DMS53 (cell line): Measurements from ENCODE around the gene ARVCF.

Experiments used
- DNase-seq: peaks from one replicate; lab custom pipeline; 2025; lab: John Stamatoyannopoulos, UW

ARVCF gene

DNA sequence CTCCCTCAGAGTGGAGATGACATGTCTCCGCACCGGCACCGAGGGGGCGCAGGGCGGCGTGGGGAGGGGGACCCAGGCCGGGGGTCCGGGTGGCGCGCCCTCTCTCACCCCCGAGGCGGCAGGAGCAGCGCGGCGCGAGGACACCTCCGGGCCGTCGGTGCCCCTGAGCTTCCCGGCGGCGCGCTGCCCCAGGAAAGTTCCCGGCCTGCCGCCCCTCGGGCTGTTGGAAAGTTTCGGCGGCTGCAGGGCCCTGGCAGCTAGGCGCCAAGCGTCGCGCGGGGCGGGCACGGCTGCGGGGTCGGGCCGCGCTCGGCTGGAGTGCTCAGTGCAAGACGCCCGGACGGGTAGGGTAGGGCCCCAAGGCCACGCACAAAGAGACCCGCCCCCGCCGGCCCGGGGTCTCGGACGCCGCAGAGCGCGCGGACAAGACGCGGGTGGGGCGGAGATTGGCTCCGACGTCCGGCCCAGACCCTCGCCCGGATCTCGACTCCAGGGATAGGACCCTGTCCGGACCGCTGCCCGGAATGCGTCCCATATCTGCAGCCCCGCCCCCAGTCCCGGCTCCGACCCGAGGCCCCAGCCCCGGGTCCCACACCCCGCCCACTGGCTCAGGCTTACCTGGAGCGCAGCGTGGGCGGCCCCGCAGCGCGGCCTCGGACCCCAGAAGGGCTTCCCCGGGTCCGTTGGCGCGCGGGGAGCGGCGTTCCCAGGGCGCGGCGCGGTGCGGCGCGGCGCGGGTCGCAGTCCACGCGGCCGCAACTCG, 471 bp downstream of the ARVCF start:
- DNase-seq, result peak; percentile 54

GRCh38 chr22:20015187-20015625, 1.4 kb downstream of the ARVCF start:
- no peak for DNase-seq

DNA sequence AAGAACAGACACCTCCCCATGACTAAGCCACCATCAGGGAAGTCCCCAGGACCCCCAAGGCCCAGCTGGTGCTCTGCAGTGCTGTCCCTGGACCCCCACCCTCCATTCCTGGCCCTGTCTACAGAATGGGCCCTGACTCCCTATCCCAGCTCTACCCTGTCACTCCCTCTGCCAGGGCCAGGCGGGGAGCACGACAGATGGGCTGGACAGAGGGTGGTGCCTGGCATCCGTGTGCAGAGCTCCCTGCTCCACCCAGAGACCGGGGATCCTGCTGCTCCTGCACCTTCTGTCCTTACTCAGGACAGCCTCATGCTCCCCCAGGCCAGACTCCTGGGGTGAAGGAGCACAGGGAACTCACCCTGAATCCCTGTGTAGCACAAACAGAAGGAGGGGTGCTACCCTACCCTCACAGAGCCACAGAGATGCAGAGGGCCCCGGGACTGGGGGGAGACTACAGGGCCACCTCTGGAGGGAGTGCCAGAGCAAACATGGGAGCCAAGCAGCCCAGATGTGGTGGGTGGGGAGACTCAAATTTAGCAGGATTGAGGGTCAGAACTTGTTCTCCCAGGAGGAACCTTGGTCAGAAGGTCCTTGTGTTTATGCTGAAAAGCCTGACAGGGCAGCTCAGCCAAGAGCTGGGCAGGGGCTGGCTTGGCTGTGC, 2.0 kb downstream of the ARVCF start:
- DNase-seq, result no peak

- DNase-seq, result no peak
Observed at GRCh38 chr22:20013382-20013871, 3.2 kb downstream of the ARVCF start.

DNA sequence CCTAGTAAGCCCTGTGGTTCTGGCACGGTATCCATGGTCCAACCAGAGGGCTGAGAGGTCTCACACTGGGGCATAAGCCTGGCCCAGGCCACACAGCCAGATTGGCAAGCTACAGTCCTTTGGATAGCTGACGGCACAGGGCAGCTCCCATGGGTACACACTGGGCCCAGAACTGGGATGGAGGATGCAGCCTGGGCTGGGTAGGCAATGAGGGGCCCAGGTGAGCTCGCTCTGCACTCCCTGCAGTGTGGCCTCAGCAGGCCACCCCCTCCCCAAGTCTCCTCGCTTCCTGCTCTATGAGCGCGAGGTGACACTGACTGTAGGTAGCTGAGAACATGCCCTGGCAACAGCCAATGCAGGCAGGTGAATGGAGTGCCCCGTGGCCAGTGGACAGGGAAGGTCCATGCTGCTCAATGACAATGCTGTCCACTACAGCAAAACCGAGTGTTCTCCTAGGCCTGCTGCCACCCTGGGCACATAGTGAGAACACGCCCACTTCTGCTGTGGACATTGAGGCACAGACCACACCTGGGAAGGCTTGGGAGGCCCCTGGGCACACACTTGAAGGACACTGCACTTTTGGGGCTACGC, 3.8 kb downstream of the ARVCF start:
- DNase-seq, result no peak

GRCh38 chr22:20011993-20012740, 4.5 kb downstream of the ARVCF start:
- DNase-seq, result no peak

- no peak for DNase-seq
Observed at GRCh38 chr22:20011123-20011992, 5.3 kb downstream of the ARVCF start.

GRCh38 chr22:20010307-20011122, 6.1 kb downstream of the ARVCF start:
- DNase-seq, result no peak

- no peak for DNase-seq
Observed at GRCh38 chr22:20009582-20010306, 6.9 kb downstream of the ARVCF start.

GRCh38 chr22:20009018-20009491, 7.6 kb downstream of the ARVCF start:
- DNase-seq, result no peak

DNA sequence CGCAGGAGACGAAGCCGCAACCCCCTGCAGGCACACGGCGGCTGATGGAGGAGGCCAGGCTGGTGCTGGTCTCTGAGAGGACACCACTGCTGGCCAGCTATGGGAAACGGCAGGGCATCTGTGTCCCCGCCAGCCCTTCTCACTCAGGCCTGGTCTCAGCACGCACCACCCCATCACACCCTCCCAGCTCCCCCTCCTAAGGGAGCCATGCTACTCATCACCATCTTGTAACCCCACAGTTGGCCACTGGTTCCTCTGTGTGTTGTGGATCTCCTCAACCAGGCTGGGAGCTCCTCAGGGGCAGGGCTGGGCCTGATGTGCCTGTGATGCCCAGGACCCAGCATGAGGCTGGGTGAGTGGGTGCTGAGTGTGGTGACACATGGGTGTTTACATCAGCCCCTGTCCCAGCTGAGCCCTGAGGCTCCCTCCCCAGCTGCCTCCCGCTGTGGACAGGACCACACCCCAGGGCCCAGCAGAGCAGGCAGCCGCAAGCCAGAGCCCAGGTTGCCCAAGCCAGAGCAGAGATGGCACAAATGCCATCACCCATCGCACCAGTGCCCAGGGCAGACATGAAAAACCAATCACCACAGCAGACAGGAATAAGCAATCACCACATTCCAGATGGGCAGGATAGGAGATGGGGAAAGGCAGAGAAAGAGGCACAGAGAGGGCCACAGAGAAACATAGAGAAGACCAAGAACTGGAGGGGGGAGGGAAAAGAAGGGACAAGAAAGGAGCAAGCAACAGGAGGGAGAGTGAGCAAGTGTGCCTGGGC, 8.2 kb downstream of the ARVCF start:
- DNase-seq, result no peak

GRCh38 chr22:20004464-20004863, 12.2 kb downstream of the ARVCF start:
- no peak for DNase-seq

DNA sequence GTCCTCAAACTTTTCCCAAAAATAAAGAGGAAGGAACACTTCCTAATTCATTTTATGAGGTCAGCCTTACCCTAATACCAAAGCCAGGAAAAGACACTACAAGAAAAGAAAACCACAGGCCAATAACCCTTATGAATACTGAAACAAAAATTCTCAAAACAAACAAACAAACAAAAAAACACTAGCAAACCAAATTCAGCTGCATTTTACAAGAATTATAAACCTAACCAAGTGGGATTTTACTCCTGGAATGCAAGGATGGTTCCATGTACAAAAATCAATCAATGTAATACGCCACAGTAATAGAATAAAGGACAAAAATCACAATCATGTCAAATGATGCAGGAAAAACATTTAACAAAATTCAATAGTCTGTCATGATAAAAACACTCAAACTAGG, 13.3 kb downstream of the ARVCF start:
- DNase-seq, result no peak

- no peak for DNase-seq
Observed at GRCh38 chr22:20002636-20003035, 14.0 kb downstream of the ARVCF start.

DNA sequence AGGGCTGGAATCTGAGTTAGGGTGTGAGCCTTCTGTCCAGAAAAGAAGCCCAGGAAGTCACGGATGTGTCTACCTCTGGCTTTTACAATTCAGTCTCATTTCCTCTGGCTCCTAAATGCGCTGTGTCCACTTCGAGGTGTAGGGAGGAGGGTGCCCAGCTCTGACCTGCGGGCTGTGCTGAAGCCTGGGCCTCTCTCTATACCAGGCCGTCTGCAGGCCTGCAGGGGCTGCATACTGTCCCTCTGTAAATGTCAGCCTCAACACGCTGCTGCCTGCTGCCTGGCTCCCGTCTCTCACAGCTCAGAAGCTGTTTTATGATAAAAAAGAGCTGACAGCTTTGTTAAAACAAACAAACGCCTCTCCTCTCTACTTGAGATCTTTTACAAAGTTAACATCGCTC, 14.5 kb downstream of the ARVCF start:
- DNase-seq, result no peak

DNA sequence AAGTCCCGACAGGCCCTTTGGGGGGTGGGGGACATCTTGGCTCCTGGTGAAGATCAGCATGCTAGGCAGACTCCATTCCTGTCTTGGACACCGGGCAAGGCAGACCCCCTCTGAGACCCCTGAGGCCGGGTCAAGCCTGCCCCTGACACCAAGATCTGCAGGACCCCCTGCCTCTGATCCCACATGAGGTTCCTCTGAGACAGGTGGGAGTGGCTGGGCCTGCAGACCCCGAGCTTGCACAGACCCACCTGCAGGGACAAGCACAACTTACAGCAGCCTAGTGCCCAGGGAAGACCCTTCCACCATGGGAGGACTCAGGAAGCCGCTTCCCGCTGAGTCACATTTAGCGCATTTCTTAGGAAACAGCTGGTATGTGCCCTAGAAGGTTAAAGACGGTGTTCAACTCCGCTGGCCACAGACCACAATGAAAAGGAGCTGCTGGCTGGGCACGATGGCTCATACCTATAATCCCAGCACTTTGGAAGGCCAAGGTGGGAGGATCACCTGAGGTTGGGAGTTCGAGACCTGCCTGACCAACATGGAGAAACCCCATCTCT, 15.5 kb downstream of the ARVCF start:
- no peak for DNase-seq

DNA sequence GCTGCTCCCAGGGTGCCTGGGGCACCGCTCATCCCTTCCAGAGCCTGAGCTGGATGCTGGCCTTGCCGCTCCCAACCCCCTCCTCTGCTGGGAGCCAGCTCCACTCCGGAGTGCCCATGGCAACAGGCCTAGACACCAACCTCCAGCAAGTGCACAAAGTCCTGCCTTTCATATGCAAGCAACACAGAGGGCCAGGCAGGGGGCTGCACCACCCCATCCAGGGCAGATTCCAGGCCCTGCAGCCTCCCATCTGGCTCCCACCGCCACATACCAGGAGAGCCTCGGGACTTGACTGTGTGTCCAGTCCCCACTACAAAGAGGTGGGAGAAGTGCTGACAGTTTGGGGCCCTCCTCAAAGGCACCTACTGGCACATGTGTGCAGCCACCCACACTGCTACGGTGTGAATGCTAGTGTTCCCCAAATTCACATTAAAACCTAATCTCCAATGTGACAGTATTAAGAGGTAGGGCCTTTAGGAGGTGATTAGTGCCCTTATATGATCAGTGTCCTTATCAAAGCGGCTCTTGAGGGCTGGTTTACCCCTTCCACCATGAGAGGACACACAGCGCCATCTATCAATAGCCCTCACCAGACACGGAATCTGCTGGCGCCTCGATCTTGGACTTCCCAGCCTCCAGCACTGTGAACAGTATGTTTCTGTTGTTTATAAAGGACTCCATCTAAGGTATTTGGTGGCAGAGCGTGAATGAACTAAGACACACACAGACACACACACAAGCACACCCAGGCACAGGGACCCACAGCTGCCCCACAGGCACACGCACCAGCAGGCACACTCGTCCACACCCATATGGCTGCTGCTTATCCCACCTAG, 16.2 kb downstream of the ARVCF start:
- no peak for DNase-seq
